PC-9 (cell line): ENCODE data around the gene ZNF160. TPM values are rescaled to one million over a fixed set of nuclear protein-coding genes. Genes with fewer than 3 reads are reported as not detected.

Experiments used
- Bru-seq: library from RNA; stranded (reverse); fragments of 400-500 nt; gene quantifications from one replicate; lab custom pipeline; 2021; lab: Mats Ljungman, UMichigan
- BruChase-seq, 2 experiments: library from RNA; stranded (reverse); fragments of 400-500 nt; gene quantifications; one replicate each; lab custom pipeline; 2021; lab: Mats Ljungman, UMichigan
- BruUV-seq: library from RNA; stranded (reverse); fragments of 400-500 nt; replicated peaks from 2 replicates; lab custom pipeline; 2021; lab: Mats Ljungman, UMichigan
- CTCF ChIA-PET: fragments of 300-600 bp; sonication (Branson Sonifier 250); formaldehyde crosslinking; loops from one replicate; lab custom pipeline; 2022; ENCODE audit warnings: antibody characterized with exemption; lab: Charles Lee
- POLR2A ChIA-PET: fragments of 300-600 bp; sonication (Branson Sonifier 250); formaldehyde crosslinking; loops from one replicate; lab custom pipeline; 2022; ENCODE audit warnings: antibody characterized with exemption; ENCODE audit not compliant: unreplicated experiment; lab: Charles Lee
- DNase-seq, 2 experiments: peaks; one replicate each; pipeline versions ENCODE4 v3.0.0 to v3.0.0-alpha.2; 2015 to 2022; ENCODE audit warnings: mixed read lengths in 1 of 2
- H2AFZ ChIP-seq: fragments of 200-600 bp; sonication (generic); 2 replicates; pipeline ENCODE4 v1.8.1; 2017; ENCODE audit warnings: antibody characterized with exemption
- H3F3A ChIP-seq: fragments of 200-600 bp; sonication (generic); 2 replicates; pipeline ENCODE4 v1.8.1; 2017; ENCODE audit warnings: antibody characterized with exemption, mild to moderate bottlenecking, low read depth; ENCODE audit not compliant: insufficient read depth
- H3K27ac ChIP-seq: fragments of 200-600 bp; sonication (generic); 2 replicates; pipeline ENCODE4 v1.6.1; 2016; ENCODE audit warnings: mixed run types
- H3K27me3 ChIP-seq: fragments of 200-600 bp; sonication (generic); 2 replicates; pipeline ENCODE4 v1.6.1; 2016; ENCODE audit warnings: low read depth, mixed run types; ENCODE audit not compliant: insufficient read depth
- H3K36me3 ChIP-seq: fragments of 200-600 bp; sonication (generic); 2 replicates; pipeline ENCODE4 v1.6.1; 2016; ENCODE audit warnings: low read depth, mixed run types
- H3K4me1 ChIP-seq: fragments of 200-600 bp; sonication (generic); replicated peaks from 2 replicates; pipeline ENCODE4 v1.6.1; 2016; ENCODE audit warnings: mixed run types; ENCODE audit not compliant: insufficient read depth
- H3K4me2 ChIP-seq: fragments of 200-600 bp; sonication (generic); 2 replicates; pipeline ENCODE4 v1.6.1; 2017; ENCODE audit warnings: mixed run types
- H3K4me3 ChIP-seq: fragments of 200-600 bp; sonication (generic); 2 replicates; pipeline ENCODE4 v1.6.1; 2016; ENCODE audit warnings: mixed run types
- H3K79me2 ChIP-seq: fragments of 200-600 bp; sonication (generic); 2 replicates; pipeline ENCODE4 v1.6.1; 2017; ENCODE audit warnings: low read depth, mixed run types
- H3K9me2 ChIP-seq: fragments of 200-600 bp; sonication (generic); 2 replicates; pipeline ENCODE4 v1.8.1; 2017; ENCODE audit warnings: mild to moderate bottlenecking; ENCODE audit not compliant: insufficient read depth
- H3K9me3 ChIP-seq: fragments of 200-600 bp; sonication (generic); 2 replicates; pipeline ENCODE4 v1.8.1; 2016; ENCODE audit warnings: low read depth; ENCODE audit not compliant: insufficient read depth
- H4K20me1 ChIP-seq: fragments of 200-600 bp; sonication (generic); 2 replicates; pipeline ENCODE4 v1.8.1; 2017; ENCODE audit not compliant: insufficient read depth
- CTCF ChIP-seq: fragments of 200-600 bp; sonication (generic); conservative IDR thresholded peaks from 2 replicates; pipeline ENCODE4 v1.6.1; 2017; ENCODE audit warnings: mixed run types, antibody characterized with exemption, mild to moderate bottlenecking, moderate library complexity
- EZH2 ChIP-seq: fragments of 200-600 bp; sonication (generic); IDR thresholded peaks from 2 replicates; pipeline ENCODE4 v1.8.0; 2017; ENCODE audit warnings: antibody characterized with exemption, low read depth
- intact Hi-C: fragments of 100-400 bp; cut with micrococcal nuclease; formaldehyde crosslinking; loops from one replicate; pipeline ENCODE4 v1.10.0; 2022; ENCODE audit not compliant: unreplicated experiment
- long read RNA-seq: library from polyadenylated mRNA; stranded (forward); transcript quantifications from one replicate; pipeline ENCODE4 v2.0.0, GENCODE V29; 2022
- total RNA-seq: library from RNA; stranded (reverse); gene quantifications from 2 replicates; pipeline ENCODE4 v1.2.3, GENCODE V29; 2021

The ZNF160 gene
- 25.1 and 27.4 TPM in 2 replicates for total RNA-seq
- Bru-seq, nascent RNA, result percentile 87 among the genes with signal in this experiment
- BruChase-seq, experiment 1, labeled RNA remaining after a 2-hour chase, result percentile 88 among the genes with signal in this experiment
- BruChase-seq, experiment 2, labeled RNA remaining after a 6-hour chase, result percentile 69 among the genes with signal in this experiment
- long read RNA-seq, full-length matches to known transcripts, result 7 of 12 reads
- long read RNA-seq, partial matches to known transcripts, result 2 of 12 reads
- long read RNA-seq, other reads (novel, unspliced or antisense), result 3 of 12 reads

GRCh38 chr19:53103234-53104203 is at the start of gene ZNF160:
TSS of gene ZNF160 (minus strand) at chr19:53103422. CDS start at chr19:53086276, 17,146 bp downstream.
- Histone ChIP-seq H3K4me2 (peak within 1 kb of the TSS; percentile 99), H3K4me3 (peak within 1 kb of the TSS; percentile 94), H3F3A (peaks cover 8% of the 10 kb centered on the region; the same call in 1 of the 2 replicates), H3K9me2 (no peaks in the 10 kb centered on the region), H2AFZ (peak within 1 kb of the TSS; percentile 95), H3K36me3 (peaks cover 12% of the 10 kb centered on the region), H3K9me3 (0 out of 2 replicates have a peak, but pooled peaks cover 4% of the 10 kb centered on the region), H3K4me1 (peaks cover 12% of the 10 kb centered on the region), H3K27ac (peak within 1 kb of the TSS; percentile 60), H4K20me1 (peaks cover 20% of the 10 kb centered on the region), H3K79me2 (peaks cover 39% of the 10 kb centered on the region), H3K27me3 (no peaks in the 10 kb centered on the region)
- no peak for TF ChIP-seq EZH2
- no peak for TF ChIP-seq CTCF
- ChIA-PET POLR2A (no interaction called here), CTCF (interaction anchor here (0.6 kb wide), 1 partner anchor 68 kb away, joined by 3 read pairs; no protein-coding TSS in a partner anchor)
- DNase-seq, result peak; percentile 92 to 99
- no TSS peak for BruUV-seq
- intact Hi-C loops, result loop anchor here (1.0 kb wide), 2 partner anchors 94 to 110 kb away; no protein-coding TSS in a partner anchor

- H3K79me2 ChIP-seq, result no peaks in the 10 kb centered on the region
- CTCF ChIA-PET, result no interaction called here
- intact Hi-C loops, result no loop called here
- H3K27ac ChIP-seq, result no peak overlapping the region
- H3F3A ChIP-seq, result no peaks in the 10 kb centered on the region
- no peaks in the 10 kb centered on the region for H3K4me1 ChIP-seq
- DNase-seq, result no peak
- no peaks in the 10 kb centered on the region for H3K27me3 ChIP-seq
- H2AFZ ChIP-seq, result no peak overlapping the region
- 0 out of 2 replicates have a peak overlapping the region, but pooled peaks have one; percentile 14 for H3K4me3 ChIP-seq
- no peaks in the 10 kb centered on the region for H4K20me1 ChIP-seq
- H3K36me3 ChIP-seq, result peaks cover 80% of the 10 kb centered on the region
- no TSS peak for BruUV-seq
- H3K9me3 ChIP-seq, result peaks cover 82% of the 10 kb centered on the region
- TF ChIP-seq EZH2 (no peak), CTCF (no peak)
- H3K9me2 ChIP-seq, result no peaks in the 10 kb centered on the region
- H3K4me2 ChIP-seq, result no peak overlapping the region
- POLR2A ChIA-PET, result interaction anchor here (0.6 kb wide), 1 partner anchor 790 kb away, joined by 3 read pairs; no protein-coding TSS in a partner anchor
Observed at GRCh38 chr19:53147645-53148044, 44.4 kb upstream of the ZNF160 start.

GRCh38 chr19:53140351-53140750 is 37.1 kb upstream of the ZNF160 start:
- no peaks in the 10 kb centered on the region for H3K9me2 ChIP-seq
- no TSS peak for BruUV-seq
- no peaks in the 10 kb centered on the region for H3K79me2 ChIP-seq
- peaks cover 85% of the 10 kb centered on the region for H3K9me3 ChIP-seq
- ChIA-PET POLR2A (no interaction called here), CTCF (no interaction called here)
- H3F3A ChIP-seq, result no peaks in the 10 kb centered on the region; the same call in 1 of the 2 replicates
- no peak overlapping the region for H3K4me2 ChIP-seq
- H2AFZ ChIP-seq, result no peak overlapping the region
- no peak overlapping the region for H3K4me3 ChIP-seq
- H3K4me1 ChIP-seq, result no peaks in the 10 kb centered on the region
- peaks cover 40% of the 10 kb centered on the region for H3K36me3 ChIP-seq
- TF ChIP-seq EZH2 (no peak), CTCF (no peak)
- no peaks in the 10 kb centered on the region for H4K20me1 ChIP-seq
- H3K27ac ChIP-seq, result no peak overlapping the region
- no peak for DNase-seq
- intact Hi-C loops, result no loop called here
- no peaks in the 10 kb centered on the region for H3K27me3 ChIP-seq
